Measurements from ENCODE around the gene ARHGAP26.

DNA sequence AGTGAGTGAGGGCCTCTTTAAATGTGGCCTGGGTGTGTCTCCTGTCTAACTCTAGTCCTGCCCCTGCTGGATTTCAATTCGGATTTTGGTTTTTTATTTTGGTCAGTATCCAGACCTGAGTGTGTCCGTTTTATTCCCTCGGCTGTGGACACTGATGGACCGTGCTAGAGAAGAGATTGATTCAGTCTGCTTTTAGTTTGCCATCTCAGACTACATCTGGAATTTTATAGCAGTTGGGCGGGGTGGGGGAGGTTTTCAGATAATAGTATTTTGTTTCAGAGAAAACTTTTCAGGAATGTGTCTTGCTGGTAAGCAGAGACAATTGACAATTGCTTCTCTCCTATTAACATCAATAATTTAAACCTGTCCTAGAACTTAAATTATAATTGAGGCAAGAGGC lies 308.1 kb downstream of the ARHGAP26 start:
- TF ChIP-seq, protein P1, sequence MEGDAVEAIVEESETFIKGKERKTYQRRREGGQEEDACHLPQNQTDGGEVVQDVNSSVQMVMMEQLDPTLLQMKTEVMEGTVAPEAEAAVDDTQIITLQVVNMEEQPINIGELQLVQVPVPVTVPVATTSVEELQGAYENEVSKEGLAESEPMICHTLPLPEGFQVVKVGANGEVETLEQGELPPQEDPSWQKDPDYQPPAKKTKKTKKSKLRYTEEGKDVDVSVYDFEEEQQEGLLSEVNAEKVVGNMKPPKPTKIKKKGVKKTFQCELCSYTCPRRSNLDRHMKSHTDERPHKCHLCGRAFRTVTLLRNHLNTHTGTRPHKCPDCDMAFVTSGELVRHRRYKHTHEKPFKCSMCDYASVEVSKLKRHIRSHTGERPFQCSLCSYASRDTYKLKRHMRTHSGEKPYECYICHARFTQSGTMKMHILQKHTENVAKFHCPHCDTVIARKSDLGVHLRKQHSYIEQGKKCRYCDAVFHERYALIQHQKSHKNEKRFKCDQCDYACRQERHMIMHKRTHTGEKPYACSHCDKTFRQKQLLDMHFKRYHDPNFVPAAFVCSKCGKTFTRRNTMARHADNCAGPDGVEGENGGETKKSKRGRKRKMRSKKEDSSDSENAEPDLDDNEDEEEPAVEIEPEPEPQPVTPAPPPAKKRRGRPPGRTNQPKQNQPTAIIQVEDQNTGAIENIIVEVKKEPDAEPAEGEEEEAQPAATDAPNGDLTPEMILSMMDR (IDR thresholded peaks at IDR 0.05; ENCODE audit: low read length) = no peak
- no peak for TF ChIP-seq EZH2 (IDR thresholded peaks at IDR 0.05; ENCODE audit: borderline replicate concordance, low read length)
